CD4-positive, alpha-beta T cell treated with Interleukin-17A for 1 hour (primary cell): ENCODE measurements around the gene SULT4A1.

ENCODE experiments used
- DNase-seq: peaks from one replicate; pipeline ENCODE4 v3.0.0-alpha.2; 2020

The SULT4A1 gene

GRCh38 chr22:43859621-43860020 is 2.7 kb downstream of the SULT4A1 start:
- DNase-seq: no peak

DNA sequence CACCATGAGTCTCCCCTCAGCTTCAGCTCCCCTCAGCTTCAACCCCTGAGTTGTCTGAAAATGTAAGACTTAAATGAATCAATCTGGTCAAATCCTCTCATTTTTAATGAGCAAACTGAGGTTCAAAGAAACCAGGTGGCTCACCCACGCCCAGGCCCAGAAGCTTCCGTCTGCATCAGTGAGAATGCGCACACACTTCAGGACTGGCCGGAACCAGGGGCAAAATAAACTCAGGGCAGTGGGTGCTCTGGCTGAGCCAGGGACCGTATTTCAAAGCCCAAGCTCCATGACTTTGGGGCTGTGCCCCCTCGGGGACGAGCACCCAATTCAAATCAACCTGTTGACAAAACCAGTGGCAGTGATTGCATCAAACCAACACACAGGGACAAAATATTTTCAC is 3.1 kb downstream of the SULT4A1 start:
- DNase-seq: no peak

DNA sequence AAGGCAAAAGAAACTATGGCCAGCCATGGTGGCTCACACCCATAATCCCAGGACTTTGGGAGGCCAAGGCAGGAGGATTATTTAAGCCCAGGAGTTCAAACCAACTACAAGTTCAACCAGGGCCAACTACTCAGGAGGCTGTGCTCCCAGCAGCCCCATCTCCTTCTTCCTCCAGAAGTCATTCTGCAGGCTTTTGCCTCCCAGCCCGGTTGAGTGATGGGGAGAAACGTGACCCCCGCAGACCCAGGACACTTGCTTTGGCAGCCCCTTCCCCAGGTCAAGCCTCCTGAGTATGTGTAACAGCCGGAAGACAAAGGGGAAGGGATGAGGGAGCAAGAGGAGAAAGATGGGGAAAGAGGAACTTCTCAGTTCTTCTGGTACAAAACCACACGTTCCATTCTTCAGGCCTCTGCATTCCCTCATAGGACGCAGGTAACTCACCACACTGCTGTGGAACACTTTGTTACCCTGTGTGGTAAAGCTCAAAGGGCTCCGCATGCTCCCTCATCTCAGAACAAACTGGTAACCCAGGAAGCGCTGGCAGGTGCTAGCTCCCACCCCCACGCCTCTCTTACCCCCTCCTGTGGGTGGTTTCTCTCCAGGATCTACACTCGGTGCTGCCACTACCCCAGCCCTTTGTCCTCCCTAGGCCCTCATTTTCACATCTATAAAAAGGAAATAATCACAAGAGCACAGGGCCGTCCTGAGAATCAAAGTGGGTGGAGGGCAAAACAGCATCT is 4.0 kb downstream of the SULT4A1 start:
- DNase-seq: no peak

DNA sequence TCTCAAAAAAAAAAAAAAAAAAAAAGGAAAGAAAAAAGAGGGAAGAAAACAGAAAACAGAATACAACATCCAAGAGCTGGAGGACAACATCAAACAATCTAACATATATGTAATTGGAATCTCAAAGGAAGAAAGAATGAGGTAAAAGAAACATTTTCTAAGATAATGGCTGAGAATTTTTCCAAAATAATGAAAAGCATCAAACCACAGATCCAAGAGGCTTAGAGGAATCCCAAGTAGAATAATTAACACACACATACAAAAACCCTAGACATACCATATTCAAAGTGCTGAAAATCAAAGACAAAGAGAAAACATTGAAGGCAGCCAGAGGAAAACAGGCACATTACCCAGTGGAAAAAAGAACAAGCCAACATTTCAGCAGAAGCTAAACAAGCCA is 4.9 kb downstream of the SULT4A1 start:
- DNase-seq: no peak

DNA sequence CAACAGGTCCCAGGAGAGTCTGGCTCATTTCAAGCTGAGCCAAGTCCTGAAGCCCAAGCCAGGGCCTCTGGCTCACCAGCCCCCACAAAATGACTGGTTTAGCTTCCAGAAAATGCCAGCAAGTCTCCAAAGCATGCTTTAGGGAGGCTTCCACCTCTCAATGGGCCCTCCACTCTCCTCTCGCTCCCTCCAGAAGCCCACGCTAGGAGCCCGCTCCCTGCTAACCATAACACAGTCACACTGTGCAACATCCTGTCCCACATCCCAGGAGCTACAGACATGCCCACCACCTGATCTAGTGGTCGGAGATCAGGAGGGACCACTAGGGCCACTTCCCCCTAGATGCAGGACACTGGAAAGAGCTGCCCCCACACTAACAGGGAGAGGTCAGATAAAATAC is 6.9 kb downstream of the SULT4A1 start:
- DNase-seq: no peak

DNA sequence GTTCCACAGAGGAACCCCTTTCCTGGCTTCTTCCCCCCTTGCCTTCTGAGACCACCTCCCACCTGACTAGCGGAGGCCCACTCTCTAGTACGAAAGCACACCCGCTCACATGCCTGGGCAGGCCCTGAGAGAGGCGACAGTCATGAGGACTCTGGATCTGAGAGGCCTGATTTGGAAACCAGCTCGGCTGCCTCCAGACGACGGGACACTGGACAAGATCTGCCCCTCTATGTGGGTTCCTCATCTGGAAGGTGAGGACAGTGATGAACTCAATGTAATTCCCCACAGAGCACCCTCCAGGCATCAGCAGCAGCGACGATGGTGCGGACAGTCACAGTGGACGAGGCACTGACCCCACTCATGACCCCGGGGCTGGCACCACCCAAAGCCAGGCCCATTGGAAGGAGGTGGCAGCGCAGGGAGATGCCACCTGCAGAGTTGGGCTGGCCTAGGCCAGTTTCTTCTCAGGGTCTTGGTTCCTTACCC is 7.5 kb downstream of the SULT4A1 start:
- DNase-seq: no peak

GRCh38 chr22:43854121-43854785 is 8.1 kb downstream of the SULT4A1 start:
- DNase-seq: no peak

DNA sequence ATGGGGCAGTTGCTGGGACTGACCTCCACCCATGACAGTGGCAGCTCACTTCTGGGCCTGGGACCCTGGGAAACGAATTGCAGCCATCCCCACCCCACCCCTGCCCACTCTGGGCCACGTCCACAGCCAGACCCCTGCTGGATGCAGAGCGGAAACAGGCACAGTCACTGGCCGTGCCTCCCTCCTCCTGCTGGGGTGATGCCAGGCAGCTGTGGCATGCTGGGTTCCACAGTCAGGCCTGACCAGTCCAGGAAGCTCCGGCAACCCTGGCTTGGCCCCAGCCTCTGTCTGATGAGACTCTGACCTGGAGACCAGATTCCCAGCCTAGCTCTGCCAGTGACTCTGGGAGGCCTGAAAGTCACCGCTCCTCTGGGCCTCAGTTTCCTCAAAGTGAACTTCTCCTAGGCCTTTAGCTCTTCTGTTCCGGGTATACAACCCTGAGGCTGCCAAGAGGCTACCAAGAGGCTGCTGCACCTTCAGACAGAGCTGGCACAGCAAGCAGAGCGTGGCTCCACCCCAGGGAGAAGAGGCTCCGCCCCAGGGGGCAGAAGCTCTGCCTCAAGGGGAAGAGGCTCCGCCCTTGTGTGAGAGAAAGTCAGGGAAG is 8.9 kb downstream of the SULT4A1 start:
- DNase-seq: no peak

GRCh38 chr22:43852573-43853327 is 9.6 kb downstream of the SULT4A1 start:
- no peak for DNase-seq

GRCh38 chr22:43851979-43852307 is 10.4 kb downstream of the SULT4A1 start:
- no peak for DNase-seq

DNA sequence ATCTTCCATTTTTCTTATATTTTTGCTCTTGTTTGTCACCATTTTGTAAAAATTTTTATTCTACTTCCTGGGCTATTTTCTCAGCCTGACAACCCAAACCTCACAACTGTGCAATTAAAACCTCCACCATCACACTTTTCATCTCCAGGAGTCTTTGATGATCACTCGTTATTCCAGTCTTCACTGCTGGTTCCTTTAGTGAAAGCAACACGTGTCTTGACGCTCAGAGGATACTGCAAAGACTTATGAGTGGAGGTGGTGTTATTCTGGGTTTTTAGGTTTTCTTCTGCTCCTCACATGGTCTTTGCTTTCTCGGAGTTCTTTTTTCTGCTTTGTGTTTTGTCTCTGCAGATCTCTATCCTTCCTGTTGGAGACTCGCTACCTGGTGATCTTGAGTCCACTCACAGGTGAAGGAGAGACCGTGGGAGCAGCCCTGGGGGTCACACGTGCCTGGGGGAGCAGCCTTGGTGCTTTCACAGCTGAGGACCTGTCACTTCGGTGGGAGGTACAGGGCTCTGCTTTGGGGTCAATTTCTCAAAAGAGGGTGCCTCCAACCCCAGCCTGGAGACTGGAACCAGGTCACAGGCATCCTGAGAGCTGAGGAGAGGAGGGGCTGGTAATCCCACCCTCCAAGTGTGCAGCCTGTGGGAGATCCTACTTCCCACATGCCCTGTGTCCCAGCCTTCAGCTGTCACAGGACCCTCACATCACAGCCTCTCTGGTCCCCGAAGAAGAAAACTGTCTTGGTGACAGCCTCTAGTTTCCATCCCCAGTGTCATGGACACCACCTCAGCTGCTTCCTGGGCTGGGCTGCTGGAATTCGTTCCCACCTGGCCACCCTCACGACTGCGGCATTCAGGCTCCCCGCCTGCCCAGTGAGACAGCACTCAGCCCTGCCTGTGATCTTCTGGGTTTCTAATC is 11.0 kb downstream of the SULT4A1 start:
- DNase-seq: no peak

- no peak for DNase-seq
Measured at GRCh38 chr22:43850529-43850928, 11.8 kb downstream of the SULT4A1 start.

DNA sequence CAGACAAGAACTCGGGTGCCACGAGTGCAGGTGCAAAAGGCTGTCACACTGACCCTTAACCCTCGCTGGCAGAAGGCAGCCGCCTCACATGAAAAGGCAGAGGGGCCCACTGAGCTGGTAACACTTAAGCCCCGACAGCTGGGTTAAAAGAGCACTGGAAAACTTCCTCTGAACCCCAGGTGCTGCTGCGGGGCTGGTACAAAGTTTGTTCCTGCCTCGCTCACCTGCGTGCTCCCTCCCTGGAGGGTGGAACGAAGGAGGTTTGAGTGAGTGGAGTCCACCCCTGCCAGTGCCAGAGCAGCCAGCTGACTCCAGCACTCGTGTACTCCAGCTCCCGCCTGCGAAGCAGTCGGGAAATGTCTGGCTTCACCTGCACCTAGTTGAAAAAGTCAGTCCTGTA is 12.6 kb downstream of the SULT4A1 start:
- no peak for DNase-seq

DNA sequence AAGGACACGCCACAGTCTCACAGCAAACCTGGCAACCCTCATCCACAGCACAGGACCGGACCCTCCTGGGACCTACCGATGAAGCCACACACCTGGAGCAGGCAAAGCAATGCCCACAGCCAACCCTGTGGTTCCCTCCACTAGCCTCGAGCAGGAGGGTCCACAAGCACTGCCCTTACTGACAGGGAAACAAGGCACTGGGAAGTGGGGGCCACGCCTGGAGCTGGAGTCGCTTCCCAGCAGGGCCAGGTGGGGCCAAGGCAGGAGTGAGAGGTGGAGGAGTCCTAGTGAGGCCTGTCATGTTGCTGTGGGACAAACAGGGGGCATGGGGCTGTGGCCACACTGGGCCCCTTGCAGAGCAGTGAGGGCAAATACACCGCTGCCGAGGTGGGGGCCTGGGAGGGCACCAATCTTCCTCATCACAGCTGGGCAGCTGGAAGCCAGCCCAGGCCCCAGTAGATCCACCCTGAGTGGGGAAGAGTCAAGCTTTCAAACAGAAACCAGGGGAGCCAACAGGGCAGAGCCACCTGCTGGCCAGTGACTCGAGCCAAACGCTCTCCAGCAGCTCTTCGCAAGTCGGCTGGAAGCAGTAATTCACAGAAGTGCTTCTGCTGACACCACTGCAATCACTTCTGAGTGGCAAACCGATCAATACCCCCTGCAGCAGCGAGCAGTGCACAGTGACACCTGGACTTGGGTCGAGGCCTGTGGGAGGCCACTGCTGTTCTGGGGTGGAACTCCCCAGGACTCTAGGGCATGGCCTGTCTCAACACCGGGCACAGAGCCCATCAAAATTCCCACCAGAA is 13.7 kb downstream of the SULT4A1 start:
- no peak for DNase-seq

DNA sequence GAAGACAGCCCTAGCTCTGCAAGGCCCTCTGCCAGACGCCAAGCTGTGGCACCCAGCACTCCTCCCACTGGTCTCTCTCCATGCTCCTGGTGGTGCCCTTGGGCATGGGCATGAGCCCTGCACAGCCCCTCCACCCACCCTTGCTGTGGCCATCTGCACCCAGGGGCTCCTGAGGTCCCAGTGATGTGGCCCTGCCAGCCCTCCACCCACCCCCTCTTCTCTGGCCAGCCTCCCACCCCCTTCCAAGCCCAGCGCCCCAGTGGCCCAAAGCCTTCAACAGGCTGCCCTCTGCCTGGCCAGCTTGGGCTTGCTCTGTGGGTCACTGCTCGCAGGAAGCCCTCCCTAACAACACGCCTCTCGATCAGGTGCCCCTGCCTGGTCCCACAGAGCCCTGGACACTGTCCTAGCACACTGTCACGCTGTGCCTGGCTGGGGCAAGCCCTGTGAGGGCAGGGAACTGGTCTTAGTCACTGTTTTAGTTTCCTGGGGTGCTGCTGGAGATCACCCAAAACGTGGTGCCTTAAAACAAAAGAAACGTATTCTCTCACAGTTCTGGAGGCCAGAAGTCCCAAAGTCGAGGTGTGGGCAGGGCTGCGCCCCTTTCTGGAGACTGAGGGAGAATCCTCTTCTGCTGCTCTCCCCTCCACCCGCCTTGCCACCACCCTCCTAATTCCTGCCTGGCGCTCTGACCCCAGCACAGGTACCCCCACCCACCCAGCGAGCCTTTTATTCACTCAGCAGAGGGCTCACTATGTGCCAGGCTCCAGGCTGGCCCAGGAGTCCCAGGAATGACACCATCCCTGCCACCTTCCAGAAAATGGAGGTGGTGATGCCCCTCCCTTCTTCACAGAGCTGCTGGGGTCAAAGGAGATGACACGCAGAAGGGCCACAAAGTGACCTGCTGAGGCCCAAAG is 14.7 kb downstream of the SULT4A1 start:
- DNase-seq: no peak

DNA sequence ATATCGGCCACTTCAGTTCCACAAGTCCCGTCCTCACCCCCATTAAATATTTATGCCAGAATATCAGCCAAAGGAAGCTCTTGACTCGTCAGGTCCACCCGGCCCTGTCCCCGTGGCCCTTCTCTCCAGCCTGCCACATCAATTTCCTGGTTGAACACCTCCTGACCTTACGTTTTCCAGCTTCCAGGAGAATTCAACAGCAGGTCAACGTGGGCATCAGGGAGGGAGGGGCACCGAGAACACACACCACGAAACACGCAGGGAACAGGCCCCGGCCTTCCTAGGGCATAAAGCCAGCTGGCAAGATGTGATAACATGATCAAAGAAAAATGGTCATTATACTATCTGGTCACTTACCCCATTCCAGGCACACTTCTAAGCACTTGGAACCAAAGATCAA is 15.3 kb downstream of the SULT4A1 start:
- DNase-seq: no peak

DNA sequence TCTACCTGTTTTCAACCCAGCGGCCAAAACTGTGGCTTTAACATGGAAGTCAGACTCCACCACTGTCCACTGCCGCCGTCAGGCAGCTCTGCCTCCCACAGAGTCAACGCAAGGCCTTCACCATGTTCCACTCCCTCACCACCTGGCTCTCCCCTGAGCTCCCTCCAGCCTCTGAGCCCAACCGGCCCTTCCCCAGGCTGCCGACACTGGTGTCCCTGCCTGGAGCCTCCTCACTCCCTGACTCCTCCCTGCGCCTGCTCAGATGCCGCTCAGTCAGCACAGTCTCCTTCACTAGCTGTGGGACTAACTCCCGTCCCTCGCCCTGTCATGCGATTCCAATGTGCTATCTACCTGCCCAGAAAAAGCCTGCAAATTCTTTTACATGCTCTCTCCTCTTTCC is 16.3 kb downstream of the SULT4A1 start:
- DNase-seq: no peak

- DNase-seq: no peak
Measured at GRCh38 chr22:43844560-43845545, 17.5 kb downstream of the SULT4A1 start.
